OCI-LY3 (cell line): ENCODE data around the gene ZNF688.

ENCODE experiments used
- H2AFZ ChIP-seq: fragments of 200-600, 300-600 bp; shearing (Covaris generic); 2 replicates; pipeline ENCODE4 v1.6.0; 2014; ENCODE audit warnings: antibody characterized with exemption, low read depth, low read length
- H3K27ac ChIP-seq: fragments of 200-600, 300-600 bp; sonication (generic); 2 replicates; pipeline ENCODE4 v1.5.1; 2014; ENCODE audit warnings: mild to moderate bottlenecking, low read length, moderate library complexity, mixed read lengths
- H3K27me3 ChIP-seq: fragments of 200-600, 300-600 bp; sonication (generic); 2 replicates; pipeline ENCODE4 v1.6.1; 2014; ENCODE audit warnings: low read depth, low read length, mixed read lengths
- H3K36me3 ChIP-seq: fragments of 200-600, 300-600 bp; sonication (generic); replicated peaks from 2 replicates; pipeline ENCODE3; 2014; ENCODE audit warnings: low read depth, low read length, mixed read lengths
- H3K4me1 ChIP-seq: fragments of 300-600, 200-600 bp; sonication (generic); 2 replicates; pipeline ENCODE4 v1.6.1; 2014; ENCODE audit warnings: low read length, mixed read lengths
- H3K4me2 ChIP-seq: fragments of 200-600, 300-600 bp; sonication (generic); 2 replicates; pipeline ENCODE4 v1.6.1; 2014; ENCODE audit warnings: low read length, mixed read lengths
- H3K4me3 ChIP-seq: fragments of 300-600, 200-600 bp; sonication (generic); 2 replicates; pipeline ENCODE4 v1.5.1; 2014; ENCODE audit warnings: antibody characterized with exemption, mild to moderate bottlenecking, low read length, moderate library complexity
- H3K79me2 ChIP-seq: fragments of 300-600, 200-600 bp; shearing (Covaris generic); 2 replicates; pipeline ENCODE4 v1.6.1; 2014; ENCODE audit warnings: mild to moderate bottlenecking, low read length, mixed read lengths
- H3K9ac ChIP-seq: fragments of 300-600, 200-600 bp; shearing (Covaris generic); 2 replicates; pipeline ENCODE4 v1.6.0; 2014; ENCODE audit warnings: mild to moderate bottlenecking, low read length, moderate library complexity
- H3K9me3 ChIP-seq: fragments of 200-600, 300-600 bp; shearing (Covaris generic); 2 replicates; pipeline ENCODE4 v1.6.1; 2014; ENCODE audit warnings: low read length, mixed read lengths; ENCODE audit not compliant: insufficient read depth
- H4K20me1 ChIP-seq: fragments of 200-600, 300-600 bp; sonication (generic); 2 replicates; pipeline ENCODE4 v1.6.1; 2016; ENCODE audit warnings: low read length, mixed read lengths; ENCODE audit not compliant: insufficient read depth
- CTCF ChIP-seq: fragments of 200-600, 300-600 bp; sonication (generic); IDR thresholded peaks from 2 replicates; pipeline ENCODE4 v1.5.1; 2014; ENCODE audit warnings: antibody characterized with exemption, low read length, low read depth
- EZH2phosphoT487 ChIP-seq: fragments of 200-600 bp; shearing (Covaris generic); IDR thresholded peaks from 2 replicates; pipeline ENCODE4 v1.6.1; 2018; ENCODE audit warnings: antibody characterized with exemption, mixed run types, low read depth

ZNF688 gene

GRCh38 chr16:30555315-30556124, 16.0 kb downstream of the ZNF688 start:
- no peaks in the 10 kb centered on the region for H4K20me1 ChIP-seq

GRCh38 chr16:30554557-30555314, 16.8 kb downstream of the ZNF688 start:
- Histone ChIP-seq H3K27me3 (no peaks in the 10 kb centered on the region), H3K9me3 (no peaks in the 10 kb centered on the region), H3K4me3 (no peak overlapping the region), H4K20me1 (no peaks in the 10 kb centered on the region), H3K4me2 (no peak overlapping the region), H3K4me1 (peaks cover 12% of the 10 kb centered on the region), H3K9ac (no peak overlapping the region), H3K36me3 (peaks cover 18% of the 10 kb centered on the region), H3K27ac (no peak overlapping the region), H3K79me2 (peaks cover 18% of the 10 kb centered on the region), H2AFZ (no peak overlapping the region)
- TF ChIP-seq CTCF (no peak), EZH2phosphoT487 (no peak)

More at GRCh38 chr16:30555315-30556124, 16.0 kb downstream of the ZNF688 start:
- no peak overlapping the region for H3K27ac ChIP-seq
- no peak overlapping the region for H2AFZ ChIP-seq
- H3K9me3 ChIP-seq = no peaks in the 10 kb centered on the region
- H3K79me2 ChIP-seq = peaks cover 18% of the 10 kb centered on the region
- H3K4me1 ChIP-seq = peaks cover 17% of the 10 kb centered on the region
- no peaks in the 10 kb centered on the region for H3K27me3 ChIP-seq
- H3K9ac ChIP-seq = no peak overlapping the region
- no peak for TF ChIP-seq EZH2phosphoT487
- TF ChIP-seq CTCF = no peak
- no peak overlapping the region for H3K4me2 ChIP-seq
- H3K36me3 ChIP-seq = peaks cover 18% of the 10 kb centered on the region
- H3K4me3 ChIP-seq = no peak overlapping the region

- no peaks in the 10 kb centered on the region; the same call in 1 of the 2 replicates for H3K4me1 ChIP-seq
- no peak overlapping the region for H3K4me3 ChIP-seq
- H3K27ac ChIP-seq = no peak overlapping the region
- H3K9me3 ChIP-seq = no peaks in the 10 kb centered on the region
- TF ChIP-seq EZH2phosphoT487 (no peak), CTCF (no peak)
- H3K27me3 ChIP-seq = no peaks in the 10 kb centered on the region
- H3K36me3 ChIP-seq = peaks cover 18% of the 10 kb centered on the region
- H2AFZ ChIP-seq = no peak overlapping the region
- H3K9ac ChIP-seq = no peak overlapping the region
- H4K20me1 ChIP-seq = no peaks in the 10 kb centered on the region
- peaks cover 18% of the 10 kb centered on the region for H3K79me2 ChIP-seq
- H3K4me2 ChIP-seq = no peak overlapping the region
These were observed 18.1 kb downstream of the ZNF688 start for GRCh38 chr16:30553393-30553899.

- peaks cover 18% of the 10 kb centered on the region for H3K36me3 ChIP-seq
- H2AFZ ChIP-seq = no peak overlapping the region
- H3K27me3 ChIP-seq = no peaks in the 10 kb centered on the region
- no peaks in the 10 kb centered on the region for H4K20me1 ChIP-seq
- peaks cover 18% of the 10 kb centered on the region for H3K79me2 ChIP-seq
- no peak overlapping the region for H3K27ac ChIP-seq
- H3K4me1 ChIP-seq = no peaks in the 10 kb centered on the region; the same call in 1 of the 2 replicates
- no peak overlapping the region for H3K9ac ChIP-seq
- H3K9me3 ChIP-seq = no peaks in the 10 kb centered on the region
- H3K4me2 ChIP-seq = no peak overlapping the region
- no peak overlapping the region for H3K4me3 ChIP-seq
- no peak for TF ChIP-seq EZH2phosphoT487
- no peak for TF ChIP-seq CTCF
These were observed 18.6 kb downstream of the ZNF688 start for GRCh38 chr16:30552956-30553355.
